LNCaP clone FGC (cell line): ENCODE results near the gene PGM5.

ENCODE experiments used
- DNase-seq: peaks from one replicate; pipeline ENCODE4 v3.0.0-alpha.2; 2011; ENCODE audit warnings: low read depth
- H3K4me3 ChIP-seq: 2 replicates; pipeline ENCODE4 v1.5.1; 2011; ENCODE audit warnings: mild to moderate bottlenecking, low read depth, low read length, control low read depth
- TF ChIP-seq, protein P1 (sequence below): IDR thresholded peaks from 2 replicates; pipeline ENCODE4 v1.5.1; 2012; ENCODE audit warnings: mild to moderate bottlenecking; ENCODE audit not compliant: control insufficient read depth, insufficient read depth; ENCODE audit errors: extremely low read depth

PGM5 gene

DNA sequence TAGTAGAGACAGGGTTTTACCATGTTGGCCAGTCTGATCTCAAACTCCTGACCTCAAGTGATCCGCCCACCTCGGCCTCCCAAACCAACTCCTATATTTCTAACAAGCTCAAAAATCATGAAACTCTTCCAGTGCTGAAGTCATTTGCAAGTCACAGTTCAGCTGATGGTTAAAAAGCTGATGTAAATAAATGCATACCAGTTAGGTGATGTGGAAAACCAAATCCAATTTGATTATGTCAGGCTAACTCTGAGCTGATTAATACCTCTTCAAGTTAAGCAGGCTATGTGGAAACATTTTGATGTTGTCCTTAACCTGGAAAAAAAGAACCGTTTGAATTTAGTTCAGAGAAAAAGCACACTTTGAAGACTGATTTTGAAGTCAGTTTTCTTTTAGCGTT lies 133.2 kb downstream of the PGM5 start:
- DNase-seq = no peak
- TF ChIP-seq, protein P1, sequence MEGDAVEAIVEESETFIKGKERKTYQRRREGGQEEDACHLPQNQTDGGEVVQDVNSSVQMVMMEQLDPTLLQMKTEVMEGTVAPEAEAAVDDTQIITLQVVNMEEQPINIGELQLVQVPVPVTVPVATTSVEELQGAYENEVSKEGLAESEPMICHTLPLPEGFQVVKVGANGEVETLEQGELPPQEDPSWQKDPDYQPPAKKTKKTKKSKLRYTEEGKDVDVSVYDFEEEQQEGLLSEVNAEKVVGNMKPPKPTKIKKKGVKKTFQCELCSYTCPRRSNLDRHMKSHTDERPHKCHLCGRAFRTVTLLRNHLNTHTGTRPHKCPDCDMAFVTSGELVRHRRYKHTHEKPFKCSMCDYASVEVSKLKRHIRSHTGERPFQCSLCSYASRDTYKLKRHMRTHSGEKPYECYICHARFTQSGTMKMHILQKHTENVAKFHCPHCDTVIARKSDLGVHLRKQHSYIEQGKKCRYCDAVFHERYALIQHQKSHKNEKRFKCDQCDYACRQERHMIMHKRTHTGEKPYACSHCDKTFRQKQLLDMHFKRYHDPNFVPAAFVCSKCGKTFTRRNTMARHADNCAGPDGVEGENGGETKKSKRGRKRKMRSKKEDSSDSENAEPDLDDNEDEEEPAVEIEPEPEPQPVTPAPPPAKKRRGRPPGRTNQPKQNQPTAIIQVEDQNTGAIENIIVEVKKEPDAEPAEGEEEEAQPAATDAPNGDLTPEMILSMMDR = no peak
- no peak overlapping the region for H3K4me3 ChIP-seq

DNA sequence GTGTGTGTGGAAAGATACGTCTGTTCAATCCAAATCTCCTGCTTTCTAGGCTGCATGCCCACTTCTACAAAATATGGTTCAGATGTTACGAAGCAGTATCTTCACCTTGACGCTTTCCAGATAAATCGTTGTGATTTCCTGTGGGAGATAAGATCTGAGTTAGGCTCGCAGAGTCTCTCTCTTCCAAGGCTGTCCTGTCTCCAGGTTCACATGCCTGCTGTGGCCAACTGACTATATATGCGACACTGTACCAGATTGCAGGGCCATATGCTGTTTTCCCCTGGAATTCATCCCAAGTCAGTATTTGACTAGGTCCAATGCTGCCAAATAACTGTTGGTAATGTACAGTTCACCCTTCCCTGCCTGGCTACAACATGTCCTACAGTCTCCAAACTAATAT lies 136.4 kb downstream of the PGM5 start:
- TF ChIP-seq, protein P1 = no peak
- H3K4me3 ChIP-seq = no peak overlapping the region
- DNase-seq = peak; percentile 99

DNA sequence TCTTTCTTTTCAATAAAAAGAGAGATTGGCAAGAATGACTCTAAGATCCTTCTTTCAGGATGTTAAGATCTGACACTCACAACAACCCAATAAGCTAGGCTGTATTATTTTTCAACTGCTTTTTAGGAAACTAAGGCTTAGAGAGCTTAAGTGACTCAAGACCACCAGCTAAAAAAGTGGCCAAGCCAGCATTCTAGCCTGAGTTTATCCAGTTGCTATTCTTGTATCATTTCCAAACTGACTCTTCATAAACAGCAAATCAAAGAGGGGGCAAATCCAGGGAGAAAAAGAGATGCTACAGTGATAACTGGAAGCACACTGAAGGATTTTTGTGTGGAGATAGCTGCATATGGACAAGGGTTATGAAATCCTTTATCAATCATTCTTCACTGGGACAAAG lies 137.1 kb downstream of the PGM5 start:
- no peak overlapping the region for H3K4me3 ChIP-seq
- no peak for DNase-seq
- TF ChIP-seq, protein P1 = no peak

DNA sequence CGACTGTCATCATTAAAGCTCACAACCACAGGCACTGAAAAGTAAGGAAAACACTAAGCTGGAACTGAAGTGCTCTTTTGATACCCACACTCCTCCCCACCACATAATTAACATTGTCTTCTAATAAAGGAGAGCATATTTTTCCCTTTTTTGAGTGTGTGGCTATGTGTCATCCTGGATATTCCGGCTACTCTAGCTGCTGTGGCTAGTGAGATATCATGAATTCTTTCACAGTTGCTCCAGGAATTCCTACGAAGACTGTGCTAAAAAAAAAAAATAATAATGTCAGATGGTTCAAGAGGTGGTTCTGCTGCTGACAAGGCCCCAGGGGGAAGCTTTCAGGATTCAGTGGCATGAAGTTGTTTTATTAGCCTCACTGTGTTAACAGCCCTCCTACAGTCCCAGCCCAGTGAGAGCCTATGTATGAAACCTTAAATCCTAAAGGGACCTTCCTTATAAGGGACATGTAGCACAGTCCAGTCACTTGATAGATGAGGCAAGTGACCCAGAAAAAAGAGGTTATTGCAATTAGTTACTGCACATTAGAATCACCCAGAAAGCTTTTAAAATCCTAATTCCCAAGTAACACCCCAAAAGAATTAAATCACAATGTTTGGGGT lies 137.7 kb downstream of the PGM5 start:
- no peak overlapping the region for H3K4me3 ChIP-seq
- DNase-seq = no peak
- TF ChIP-seq, protein P1 = no peak

DNA sequence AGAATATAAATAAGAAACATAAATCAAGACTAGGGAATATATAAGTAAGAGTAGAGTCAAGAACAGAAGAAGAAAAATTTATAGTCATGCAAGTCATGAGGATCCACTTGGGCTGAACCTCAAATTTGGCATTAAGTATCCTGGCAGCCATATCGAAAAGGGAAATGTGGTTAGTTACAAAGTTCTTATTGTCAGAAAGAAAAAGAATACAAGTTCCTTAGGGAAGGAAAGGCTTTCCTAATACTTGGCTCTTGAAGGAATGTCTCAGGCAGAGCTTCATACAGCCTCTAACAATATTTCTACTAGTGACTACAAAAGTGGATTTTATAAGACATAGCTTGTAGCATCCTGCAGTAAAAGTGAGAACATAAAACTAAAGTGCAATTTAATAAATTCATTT lies 138.8 kb downstream of the PGM5 start:
- TF ChIP-seq, protein P1 = no peak
- DNase-seq = no peak
- no peak overlapping the region for H3K4me3 ChIP-seq

DNA sequence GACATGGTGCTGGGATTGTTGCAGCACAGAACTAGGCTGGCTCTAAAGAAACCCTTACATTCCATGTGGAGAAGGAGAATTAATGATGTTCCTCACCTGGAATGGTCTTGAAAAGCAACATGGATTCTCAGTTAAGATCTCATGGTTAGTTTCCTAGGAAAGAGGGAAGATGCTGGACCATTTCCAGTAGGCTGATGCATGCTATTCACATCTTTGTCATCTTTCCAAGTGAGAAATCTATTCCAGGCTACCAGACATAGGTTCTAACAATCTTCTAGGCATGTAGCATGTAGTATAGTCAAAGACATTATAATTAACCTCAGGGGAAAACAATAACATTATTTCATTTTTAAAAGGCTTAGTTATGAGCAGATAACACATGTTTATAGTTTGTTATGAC lies 139.9 kb downstream of the PGM5 start:
- DNase-seq = no peak
- TF ChIP-seq, protein P1 = no peak
- no peak overlapping the region for H3K4me3 ChIP-seq

DNA sequence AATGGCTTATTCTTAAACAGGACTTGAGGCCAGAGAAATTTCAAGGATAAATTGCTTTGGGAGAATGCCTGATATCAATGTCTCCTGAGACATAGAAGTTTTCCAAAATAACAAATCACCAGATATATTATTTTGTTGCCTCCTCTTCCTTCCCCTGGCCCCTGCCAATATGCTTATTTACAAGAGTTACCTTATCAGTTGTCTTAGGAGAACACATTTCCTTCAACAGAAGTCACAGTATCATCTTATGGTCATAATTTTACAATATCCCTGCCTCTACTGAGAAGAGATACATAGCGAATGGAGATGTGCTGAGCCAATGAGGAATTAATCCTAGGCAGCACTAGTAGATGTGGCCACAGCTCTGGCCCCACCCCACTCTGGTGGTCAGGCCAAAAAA lies 141.2 kb downstream of the PGM5 start:
- no peak for DNase-seq
- no peak overlapping the region for H3K4me3 ChIP-seq
- TF ChIP-seq, protein P1 = no peak
